Ectodermal cell (in vitro differentiated cells): ENCODE results near the gene UCMA. TPM values are rescaled to one million over a fixed set of nuclear protein-coding genes. Genes with fewer than 3 reads are reported as not detected.
"Not testable (repeated sequence)": the region's sequence is repeated elsewhere in the genome, so short reads cannot be mapped to it uniquely, and the experiment has no call there.

ENCODE experiments used
- H3K27ac ChIP-seq: 2 replicates; pipeline ENCODE4 v1.7.0; 2013; ENCODE audit warnings: mild to moderate bottlenecking, low read depth, low read length; ENCODE audit not compliant: insufficient read depth, poor library complexity, severe bottlenecking
- H3K27me3 ChIP-seq: 2 replicates; pipeline ENCODE4 v1.7.0; 2013; ENCODE audit warnings: mild to moderate bottlenecking, low read length; ENCODE audit not compliant: insufficient read depth, control insufficient read depth, poor library complexity, severe bottlenecking
- H3K36me3 ChIP-seq: one replicate; pipeline ENCODE4 v1.7.0; 2013; ENCODE audit warnings: low read length; ENCODE audit not compliant: control insufficient read depth, insufficient read depth
- H3K4me1 ChIP-seq: one replicate; pipeline ENCODE4 v1.7.0; 2013; ENCODE audit warnings: low read length; ENCODE audit not compliant: control insufficient read depth, insufficient read depth
- H3K4me3 ChIP-seq: 2 replicates; pipeline ENCODE4 v1.7.0; 2013; ENCODE audit warnings: low read depth, low read length, control low read depth; ENCODE audit not compliant: insufficient read depth
- H3K9me3 ChIP-seq: 2 replicates; pipeline ENCODE4 v1.7.0; 2013; ENCODE audit warnings: mild to moderate bottlenecking, low read length, moderate library complexity; ENCODE audit not compliant: control insufficient read depth
- WGBS, 2 experiments: methylation state at CpG; one replicate each; pipeline ENCODE4 v1.1.7; 2013; ENCODE audit warnings: missing lambda C conversion rate in 2 of 2; 5-methylcytosine and 5-hydroxymethylcytosine counted together
- polyA plus RNA-seq, 4 experiments: library from polyadenylated mRNA; stranded (reverse); fragments of 50-300 nt; gene quantifications; one replicate each; pipeline ENCODE4 v1.2.3, GENCODE V29; 2013

Gene UCMA, protein sequence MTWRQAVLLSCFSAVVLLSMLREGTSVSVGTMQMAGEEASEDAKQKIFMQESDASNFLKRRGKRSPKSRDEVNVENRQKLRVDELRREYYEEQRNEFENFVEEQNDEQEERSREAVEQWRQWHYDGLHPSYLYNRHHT
- not detected for polyA plus RNA-seq (2013, experiment 1 of 4)
- not detected for polyA plus RNA-seq (2013, experiment 2 of 4)
- polyA plus RNA-seq (2013, experiment 3 of 4) = not detected
- polyA plus RNA-seq (2013, experiment 4 of 4) = not detected

GRCh38 chr10:13234172-13234571 lies at the start of gene UCMA:
UCMA (minus strand) TSS chr10:13234374; CDS start chr10:13234258, 116 bp downstream.
- Histone ChIP-seq H3K27ac (no peak within 1 kb of the TSS), H3K27me3 (no peaks in the 10 kb centered on the region), H3K4me1 (peaks cover 9% of the 10 kb centered on the region), H3K36me3 (no peaks in the 10 kb centered on the region), H3K4me3 (no peak within 1 kb of the TSS), H3K9me3 (no peaks in the 10 kb centered on the region)
- WGBS, 2 experiments = 70 to 75% methylated on average over 10 of the region's 10 CpGs

- H3K9me3 ChIP-seq, H3K4me3 ChIP-seq, H3K27ac ChIP-seq, H3K27me3 ChIP-seq, H3K36me3 ChIP-seq, H3K4me1 ChIP-seq: not testable (repeated sequence)
- 90 to 98% methylated on average over 6 of the region's 6 CpGs for WGBS, 2 experiments
These were observed 48.2 kb upstream of the UCMA start for GRCh38 chr10:13282348-13282747.

DNA sequence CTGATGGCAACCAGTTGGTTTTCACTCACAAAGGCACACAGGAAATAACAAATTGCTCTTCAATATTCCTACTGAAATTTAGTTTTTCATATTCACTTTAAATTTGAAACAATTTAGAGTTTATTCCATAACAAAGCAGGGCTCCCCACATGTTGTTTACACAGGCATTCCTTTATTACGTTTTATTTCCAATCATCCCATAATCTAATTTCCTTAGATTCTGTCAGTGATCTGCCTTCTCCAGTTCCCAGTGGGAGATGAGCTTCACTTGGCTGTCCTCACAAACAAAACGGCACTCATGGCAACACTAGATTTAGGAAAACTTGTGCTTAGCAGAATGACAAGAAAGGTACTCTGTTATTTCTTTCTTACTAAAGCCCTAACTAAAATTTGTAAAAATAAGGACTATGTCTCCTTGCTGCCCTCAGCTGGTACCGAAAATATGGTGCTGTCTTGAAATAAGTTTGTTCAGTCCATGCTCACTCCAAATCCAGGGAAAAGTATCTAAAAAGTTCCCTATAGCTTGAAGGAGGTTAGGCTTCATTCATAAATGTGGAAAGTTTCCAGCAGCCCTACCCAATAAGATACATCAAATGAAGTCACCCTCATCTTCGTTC lies 42.7 kb upstream of the UCMA start:
- Histone ChIP-seq H3K4me1 (no peaks in the 10 kb centered on the region), H3K27me3 (no peaks in the 10 kb centered on the region), H3K9me3 (no peaks in the 10 kb centered on the region), H3K36me3 (peaks cover 3% of the 10 kb centered on the region), H3K4me3 (no peak overlapping the region), H3K27ac (no peak overlapping the region)
- WGBS, 2 experiments = 90 to 94% methylated on average over 4 of the region's 4 CpGs

- H3K4me3 ChIP-seq, H3K36me3 ChIP-seq, H3K27me3 ChIP-seq, H3K9me3 ChIP-seq, H3K27ac ChIP-seq, H3K4me1 ChIP-seq: not testable (repeated sequence)
- WGBS, 2 experiments = 92 to 93% methylated on average over 11 of the region's 11 CpGs
These were observed 42.0 kb upstream of the UCMA start for GRCh38 chr10:13276146-13276545.

GRCh38 chr10:13272164-13272571 lies 38.0 kb upstream of the UCMA start:
- H3K36me3 ChIP-seq = no peaks in the 10 kb centered on the region
- H3K9me3 ChIP-seq = no peaks in the 10 kb centered on the region

GRCh38 chr10:13271552-13272163 lies 37.5 kb upstream of the UCMA start:
- no peaks in the 10 kb centered on the region for H3K9me3 ChIP-seq
- H3K4me1 ChIP-seq = no peaks in the 10 kb centered on the region
- no peaks in the 10 kb centered on the region for H3K27me3 ChIP-seq
- no peak overlapping the region for H3K27ac ChIP-seq
- 36 to 42% methylated on average over 8 to 14 of the region's 14 CpGs for WGBS, 2 experiments
- no peak overlapping the region for H3K4me3 ChIP-seq
- no peaks in the 10 kb centered on the region for H3K36me3 ChIP-seq

More at GRCh38 chr10:13272164-13272571, 38.0 kb upstream of the UCMA start:
- Histone ChIP-seq H3K27ac (no peak overlapping the region), H3K4me3 (no peak overlapping the region), H3K4me1 (no peaks in the 10 kb centered on the region), H3K27me3 (no peaks in the 10 kb centered on the region)
- 88 to 90% methylated on average over 12 of the region's 12 CpGs for WGBS, 2 experiments

- Histone ChIP-seq H3K9me3 (no peaks in the 10 kb centered on the region), H3K27me3 (no peaks in the 10 kb centered on the region), H3K4me3 (no peak overlapping the region), H3K4me1 (no peaks in the 10 kb centered on the region), H3K27ac (no peak overlapping the region), H3K36me3 (no peaks in the 10 kb centered on the region)
- 89% methylated on average over 9 of the region's 9 CpGs for WGBS, 2 experiments
These were observed 36.8 kb upstream of the UCMA start for GRCh38 chr10:13270877-13271551.

DNA sequence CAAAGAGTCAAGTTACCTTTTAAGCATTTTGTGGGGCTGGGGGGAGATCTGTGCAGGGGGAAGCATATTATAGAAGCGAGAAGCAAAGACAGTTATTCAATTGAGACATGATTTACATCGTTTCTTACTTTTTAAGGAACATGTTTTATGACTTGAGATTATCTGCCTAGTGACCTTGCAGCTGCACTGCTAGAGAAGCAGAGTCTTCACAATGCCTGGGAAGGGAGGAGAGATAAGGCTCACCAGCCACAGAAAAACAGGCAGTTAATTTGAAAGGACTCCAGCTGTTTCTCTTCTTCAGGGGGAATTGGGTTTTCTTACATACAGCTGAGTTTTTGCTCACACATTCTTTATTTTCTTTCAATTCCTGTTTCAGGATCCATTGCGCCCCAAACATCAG lies 34.7 kb upstream of the UCMA start:
- Histone ChIP-seq H3K27me3 (no peaks in the 10 kb centered on the region), H3K36me3 (no peaks in the 10 kb centered on the region), H3K9me3 (no peaks in the 10 kb centered on the region), H3K4me1 (no peaks in the 10 kb centered on the region), H3K4me3 (no peak overlapping the region), H3K27ac (peak overlapping the region; percentile 52)
- 54 to 68% methylated on average over 2 to 3 of the region's 3 CpGs for WGBS, 2 experiments

DNA sequence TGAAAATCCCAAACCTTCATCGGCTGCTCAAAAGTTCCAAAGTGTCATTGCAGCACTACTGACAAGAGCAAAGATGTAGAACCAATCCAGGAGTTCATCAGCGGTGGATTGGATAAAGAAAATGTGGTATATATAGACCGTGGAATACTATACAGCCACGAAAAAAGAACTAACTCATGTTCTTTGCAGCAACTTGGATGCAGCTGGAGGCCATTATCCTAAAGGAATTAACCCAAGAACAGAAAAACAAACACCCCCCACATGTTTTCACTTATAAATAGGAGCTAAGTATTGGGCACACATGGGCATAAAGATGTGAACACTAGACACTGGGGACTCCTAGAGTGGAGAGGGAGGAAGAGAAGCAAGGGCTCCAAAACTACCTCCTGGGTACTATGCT lies 34.1 kb upstream of the UCMA start:
- H3K4me3 ChIP-seq = no peak overlapping the region
- H3K27me3 ChIP-seq = no peaks in the 10 kb centered on the region
- no peaks in the 10 kb centered on the region for H3K9me3 ChIP-seq
- H3K36me3 ChIP-seq = no peaks in the 10 kb centered on the region
- 93 to 100% methylated on average over 3 to 4 of the region's 4 CpGs for WGBS, 2 experiments
- no peaks in the 10 kb centered on the region for H3K4me1 ChIP-seq
- no peak overlapping the region for H3K27ac ChIP-seq

GRCh38 chr10:13263591-13263990 lies 29.4 kb upstream of the UCMA start:
- no peaks in the 10 kb centered on the region for H3K27me3 ChIP-seq
- H3K4me3 ChIP-seq = no peak overlapping the region
- H3K36me3 ChIP-seq = no peaks in the 10 kb centered on the region
- no peaks in the 10 kb centered on the region for H3K4me1 ChIP-seq
- H3K9me3 ChIP-seq = no peaks in the 10 kb centered on the region
- no peak overlapping the region for H3K27ac ChIP-seq
- WGBS, 2 experiments = 92 to 93% methylated on average over 7 of the region's 7 CpGs
